Tibial artery (tissue), 4 donors: ENCODE data around the gene FAM53B.

Experiments used
- DNase-seq, 2 donors: peaks; one replicate each; pipeline ENCODE4 v3.0.0-alpha.2; 2019
- H3K27ac ChIP-seq, 2 donors: fragments of 200-600 bp; sonication (generic) in 1 of 2; 1 replicate in 1 of 2; 2 replicates in 1 of 2; pipeline ENCODE4 v1.5.1; 2018 to 2019; ENCODE audit warnings: mild to moderate bottlenecking in 1 of 2
- H3K27me3 ChIP-seq, 2 donors: fragments of 200-600 bp; sonication (generic) in 1 of 2; one replicate each; pipeline versions ENCODE4 v1.5.1 to v1.6.0; 2016 to 2019
- H3K36me3 ChIP-seq, 3 donors: fragments of 200-600 bp; sonication (generic) in 2 of 3; one replicate each; pipeline ENCODE4 v1.5.1; 2016 to 2019; ENCODE audit warnings: mild to moderate bottlenecking in 2 of 3
- H3K4me1 ChIP-seq, 4 donors: fragments of 200-600 bp; sonication (generic) in 2 of 4; 1 replicate in 3 of 4; 2 replicates in 1 of 4; pipeline ENCODE4 v1.5.1; 2016 to 2019
- H3K4me3 ChIP-seq, 2 donors: fragments of 200-600 bp; sonication (generic) in 1 of 2; 1 replicate in 1 of 2; 2 replicates in 1 of 2; pipeline ENCODE4 v1.5.1; 2018 to 2019; ENCODE audit warnings: mild to moderate bottlenecking in 2 of 2
- H3K9me3 ChIP-seq, 3 donors: fragments of 200-600 bp; sonication (generic) in 1 of 3; one replicate each; pipeline ENCODE4 v1.5.1; 2016 to 2019
- intact Hi-C: fragments of 100-400 bp; cut with DNase I; formaldehyde crosslinking; loops from one replicate; pipeline ENCODE4 v1.15.0; 2023; ENCODE audit warnings: low total_unique reads
- TF ChIP-seq, protein P1 (sequence below), 2 experiments: fragments of 200-600 bp in 1 of 2; fragments of 450-650 bp in 1 of 2; IDR thresholded peaks; one replicate each; pipeline ENCODE4 v1.5.1; 2017 to 2019; ENCODE audit warnings: antibody characterized with exemption in 2 of 2, mild to moderate bottlenecking in 1 of 2, moderate library complexity in 1 of 2

The FAM53B gene

DNA sequence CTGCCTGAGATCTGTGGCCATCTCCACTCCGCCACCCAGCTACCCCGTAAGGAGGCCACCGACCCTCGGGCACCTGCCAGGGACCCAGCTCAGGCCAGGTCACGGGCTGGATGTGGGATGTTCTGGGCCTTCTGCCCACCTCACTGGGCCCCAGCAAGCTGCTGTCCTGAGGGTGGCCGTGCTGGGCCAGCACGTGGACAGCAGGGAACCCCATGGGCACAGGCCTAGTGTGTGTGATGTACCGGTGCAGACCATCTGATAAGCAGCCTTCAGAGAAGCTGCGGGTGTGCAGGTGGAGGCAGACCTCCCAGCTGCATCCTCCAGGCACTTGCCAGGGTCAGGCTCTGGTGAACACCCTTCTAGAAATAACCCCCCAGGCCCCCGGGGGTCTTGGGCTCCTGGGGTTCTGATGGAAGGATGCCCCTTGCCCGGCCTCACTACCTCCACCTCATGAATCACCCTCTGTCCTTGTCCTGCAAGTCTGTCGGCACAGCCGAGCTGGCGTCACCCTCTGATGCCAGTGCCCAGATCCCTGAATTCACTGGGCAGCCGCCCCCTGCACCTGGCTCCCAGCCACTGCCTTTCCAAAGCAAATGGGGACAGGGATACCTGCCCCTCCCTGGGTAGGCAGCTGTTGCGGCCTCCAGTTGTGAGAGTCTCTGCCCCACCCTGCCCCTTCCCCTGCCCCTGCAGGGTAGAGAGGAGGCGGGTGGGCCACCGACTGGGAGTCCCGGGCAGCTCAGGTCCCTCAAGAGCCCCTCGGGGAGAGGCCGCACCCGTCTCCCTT is 139.8 kb downstream of the FAM53B start:
- DNase-seq: no peak

DNA sequence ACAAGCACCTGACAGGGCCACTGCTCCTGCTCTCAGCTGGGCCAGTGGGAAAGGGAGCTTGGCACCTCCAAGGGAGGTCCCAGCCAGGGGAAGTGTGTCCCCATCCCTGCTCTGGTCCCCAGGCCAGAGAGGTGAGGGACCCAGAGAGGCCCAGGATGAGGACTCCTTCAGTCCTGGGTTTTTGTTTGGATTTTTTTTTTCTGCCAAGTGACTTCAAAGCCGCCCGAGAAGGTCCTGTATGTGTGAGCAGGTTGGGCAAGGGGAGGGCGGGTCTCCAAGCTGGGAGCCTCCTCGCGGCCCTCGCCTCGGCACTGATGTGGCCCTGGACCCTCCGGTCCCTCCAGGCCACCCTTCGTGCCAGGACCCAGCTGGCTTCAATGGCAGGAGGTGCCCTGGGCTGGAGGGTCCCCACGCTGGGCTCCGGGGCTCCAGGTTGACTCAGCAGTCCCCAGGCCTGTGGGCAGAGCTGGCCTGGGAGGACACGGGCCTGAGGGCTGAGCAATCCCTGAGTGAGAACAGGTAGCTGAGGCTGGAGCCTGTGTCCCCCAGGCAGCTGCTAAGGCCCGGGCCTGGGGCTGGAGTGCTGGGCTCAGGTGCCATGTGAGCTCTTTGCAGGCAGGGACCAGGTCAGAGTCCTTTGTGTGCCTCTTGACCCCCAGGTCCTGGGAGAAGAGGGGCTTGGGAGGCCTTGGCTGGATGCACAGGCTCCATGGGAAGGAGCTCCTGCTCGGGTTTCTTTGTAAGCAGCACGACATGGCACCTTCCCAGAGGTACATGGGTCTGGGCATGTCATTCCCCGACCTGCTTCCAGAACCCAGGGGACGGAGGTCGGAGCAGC is 140.6 kb downstream of the FAM53B start:
- DNase-seq: no peak
- no peaks in the 10 kb centered on the region for H3K4me1 ChIP-seq
- TF ChIP-seq, protein P1, sequence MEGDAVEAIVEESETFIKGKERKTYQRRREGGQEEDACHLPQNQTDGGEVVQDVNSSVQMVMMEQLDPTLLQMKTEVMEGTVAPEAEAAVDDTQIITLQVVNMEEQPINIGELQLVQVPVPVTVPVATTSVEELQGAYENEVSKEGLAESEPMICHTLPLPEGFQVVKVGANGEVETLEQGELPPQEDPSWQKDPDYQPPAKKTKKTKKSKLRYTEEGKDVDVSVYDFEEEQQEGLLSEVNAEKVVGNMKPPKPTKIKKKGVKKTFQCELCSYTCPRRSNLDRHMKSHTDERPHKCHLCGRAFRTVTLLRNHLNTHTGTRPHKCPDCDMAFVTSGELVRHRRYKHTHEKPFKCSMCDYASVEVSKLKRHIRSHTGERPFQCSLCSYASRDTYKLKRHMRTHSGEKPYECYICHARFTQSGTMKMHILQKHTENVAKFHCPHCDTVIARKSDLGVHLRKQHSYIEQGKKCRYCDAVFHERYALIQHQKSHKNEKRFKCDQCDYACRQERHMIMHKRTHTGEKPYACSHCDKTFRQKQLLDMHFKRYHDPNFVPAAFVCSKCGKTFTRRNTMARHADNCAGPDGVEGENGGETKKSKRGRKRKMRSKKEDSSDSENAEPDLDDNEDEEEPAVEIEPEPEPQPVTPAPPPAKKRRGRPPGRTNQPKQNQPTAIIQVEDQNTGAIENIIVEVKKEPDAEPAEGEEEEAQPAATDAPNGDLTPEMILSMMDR (IDR thresholded peaks at IDR 0.05): no peak
- no peak overlapping the region for H3K27ac ChIP-seq
- no peak overlapping the region for H3K4me3 ChIP-seq
- H3K9me3 ChIP-seq: no peaks in the 10 kb centered on the region
- intact Hi-C loops: no loop called here
- no peaks in the 10 kb centered on the region for H3K36me3 ChIP-seq
- no peaks in the 10 kb centered on the region for H3K27me3 ChIP-seq

More for the DNA sequence above, 139.8 kb downstream of the FAM53B start:
- Histone ChIP-seq H3K27ac (no peak overlapping the region), H3K36me3 (no peaks in the 10 kb centered on the region), H3K9me3 (no peaks in the 10 kb centered on the region), H3K4me1 (no peaks in the 10 kb centered on the region), H3K27me3 (no peaks in the 10 kb centered on the region), H3K4me3 (no peak overlapping the region)
- TF ChIP-seq, protein P1 (IDR thresholded peaks at IDR 0.05): no peak
- intact Hi-C loops: no loop called here

DNA sequence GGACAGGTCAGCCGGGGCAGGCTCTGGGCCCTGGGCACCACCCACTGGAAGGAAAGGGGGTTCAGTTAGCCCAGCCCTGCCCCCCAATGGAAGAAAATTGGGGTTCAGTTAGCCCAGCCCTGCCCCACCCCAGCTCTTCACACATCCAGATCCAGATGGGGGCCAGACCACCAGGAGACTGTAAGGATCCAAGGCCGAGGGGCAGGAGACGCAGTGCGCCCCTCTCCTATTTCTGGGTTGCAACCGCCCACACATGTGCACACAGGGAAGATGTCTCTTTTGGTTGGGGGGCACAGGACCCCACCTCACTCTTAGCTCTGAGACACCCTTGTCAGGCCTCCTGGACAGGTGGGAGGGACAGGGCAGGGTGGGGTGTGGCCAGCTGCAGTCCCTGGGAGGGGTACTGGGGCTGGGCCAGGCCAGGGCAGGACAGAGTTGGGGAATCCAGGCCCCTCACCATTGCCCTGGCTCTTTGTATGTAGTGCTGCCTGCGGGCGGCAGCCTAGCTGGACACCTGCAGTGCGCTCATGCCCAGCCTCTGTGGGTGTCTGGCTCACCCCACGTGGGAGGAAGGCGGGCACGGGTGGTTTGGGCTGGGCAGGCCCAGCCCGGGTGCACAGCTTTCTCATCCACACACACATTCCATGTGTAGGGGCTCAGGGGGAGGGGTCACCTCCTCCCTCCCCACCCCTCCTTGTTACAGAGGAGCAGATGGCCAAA is 141.4 kb downstream of the FAM53B start:
- no peaks in the 10 kb centered on the region for H3K9me3 ChIP-seq
- H3K27me3 ChIP-seq: no peaks in the 10 kb centered on the region
- H3K4me3 ChIP-seq: no peak overlapping the region
- TF ChIP-seq, protein P1 (IDR thresholded peaks at IDR 0.05): no peak
- intact Hi-C loops: no loop called here
- no peaks in the 10 kb centered on the region for H3K4me1 ChIP-seq
- H3K36me3 ChIP-seq: no peaks in the 10 kb centered on the region
- no peak overlapping the region for H3K27ac ChIP-seq
- DNase-seq: no peak

DNA sequence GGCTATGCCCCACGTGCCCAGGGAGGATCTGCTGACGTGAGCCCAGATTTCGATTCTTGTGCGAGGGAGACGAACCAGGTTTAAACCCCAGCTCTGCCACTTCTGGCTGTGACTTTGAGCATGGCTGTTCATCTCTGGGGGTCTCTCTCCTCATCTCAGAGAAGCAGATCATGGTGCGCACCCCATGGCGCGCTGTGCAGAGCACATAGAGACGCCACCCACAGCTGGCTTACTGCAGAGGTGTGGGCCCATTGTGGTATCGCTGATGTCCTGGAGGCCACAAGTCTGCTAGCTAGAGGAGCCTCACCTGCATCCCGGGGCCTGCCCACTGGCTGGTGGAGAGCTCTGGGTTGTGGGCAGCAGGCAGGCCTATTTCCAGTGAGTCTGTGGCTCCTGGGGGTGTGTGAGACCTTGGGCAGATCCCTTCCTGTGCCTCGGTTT is 142.0 kb downstream of the FAM53B start:
- H3K36me3 ChIP-seq: no peaks in the 10 kb centered on the region
- H3K27me3 ChIP-seq: no peaks in the 10 kb centered on the region
- no peak for DNase-seq
- H3K4me1 ChIP-seq: no peaks in the 10 kb centered on the region
- intact Hi-C loops: no loop called here
- TF ChIP-seq, protein P1 (IDR thresholded peaks at IDR 0.05): no peak
- H3K4me3 ChIP-seq: no peak overlapping the region
- H3K27ac ChIP-seq: no peak overlapping the region
- no peaks in the 10 kb centered on the region for H3K9me3 ChIP-seq

DNA sequence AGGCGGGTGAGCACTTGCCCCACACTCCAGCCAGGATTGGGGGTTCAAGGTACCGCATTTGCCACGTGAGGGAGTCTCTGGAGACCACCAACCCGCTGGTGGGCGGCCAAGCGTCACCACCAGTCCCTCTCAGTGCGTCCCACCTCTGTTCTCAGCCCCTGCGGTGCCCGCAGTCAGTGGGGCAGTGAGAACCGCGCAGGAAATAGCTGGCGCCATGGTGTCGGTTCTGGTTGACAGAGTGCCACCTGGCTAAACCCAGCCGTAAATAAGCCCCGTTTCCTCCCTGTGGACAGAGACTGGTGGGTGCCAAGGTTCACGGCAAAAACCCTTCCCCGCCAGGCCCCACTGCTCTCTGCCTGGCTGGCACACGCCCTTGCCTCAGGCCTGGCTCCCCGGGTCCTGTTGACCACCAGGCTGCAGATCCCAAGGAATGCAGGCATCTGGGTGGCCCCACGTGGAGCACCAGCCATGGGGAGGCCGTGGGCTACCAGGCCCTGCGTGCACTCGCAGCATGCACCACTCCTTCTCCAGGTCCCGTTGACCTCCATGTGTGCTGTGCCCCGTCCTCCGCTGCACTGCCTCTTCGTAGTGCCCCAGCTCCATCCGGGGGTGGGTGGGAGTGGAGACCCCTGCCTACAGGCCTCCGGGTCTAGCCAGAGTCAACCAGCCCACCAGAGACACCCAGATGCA is 142.6 kb downstream of the FAM53B start:
- intact Hi-C loops: no loop called here
- Histone ChIP-seq H3K36me3 (no peaks in the 10 kb centered on the region), H3K27me3 (no peaks in the 10 kb centered on the region), H3K4me1 (no peaks in the 10 kb centered on the region), H3K9me3 (no peaks in the 10 kb centered on the region), H3K27ac (no peak overlapping the region), H3K4me3 (no peak overlapping the region)
- DNase-seq: no peak
- TF ChIP-seq, protein P1 (IDR thresholded peaks at IDR 0.05): no peak
